A549 (cell line): ENCODE results near the gene PLIN5. TPM values are rescaled to one million over a fixed set of nuclear protein-coding genes. Genes with fewer than 3 reads are reported as not detected.

Source experiments
- ATAC-seq, 2 experiments: fragments of 200-7000 bp in 1 of 2; fragments of >200 bp in 1 of 2; cut with Nextera tagmentation in 1 of 2; cut with Tn5 transposase in 1 of 2; 3 replicates each; pipeline versions ENCODE4 v1.8.0 to v1.9.1; 2018 to 2020; ENCODE audit warnings: mild to moderate bottlenecking in 1 of 2, moderate library complexity in 1 of 2
- CTCF ChIA-PET: fragments of 300-600 bp; sonication (Branson Sonifier 250); formaldehyde crosslinking; extraction: SDS; loops from one replicate; lab custom pipeline; 2021; ENCODE audit warnings: antibody characterized with exemption, inconsistent platforms; lab: Yijun Ruan, JAX
- POLR2A ChIA-PET: fragments of 350-600 bp; formaldehyde crosslinking; extraction: SDS; loops from one replicate; lab custom pipeline; 2021; ENCODE audit warnings: antibody characterized with exemption, inconsistent platforms; lab: Yijun Ruan, JAX
- DNase-seq, 2 experiments: peaks; one replicate each; pipeline versions ENCODE4 v3.0.0 to v3.0.0-alpha.2; 2011 to 2016; ENCODE audit warnings: low read depth in 1 of 2, low spot score in 1 of 2
- FAIRE-seq: peaks from 2 replicates; lab custom pipeline; 2011; peaks lifted over from hg19 to GRCh38; lab: Jason Lieb, UNC
- H3K27ac ChIP-seq, 2 experiments: fragments of >200 bp; sonication (Bioruptor Twin); formaldehyde crosslinking; 3 replicates each; pipeline ENCODE4 v1.5.1; 2016 to 2017
- H3K4me1 ChIP-seq: fragments of >200 bp; sonication (Bioruptor Twin); formaldehyde crosslinking; 3 replicates; pipeline ENCODE4 v1.6.1; 2016
- H3K4me2 ChIP-seq: fragments of >200 bp; sonication (Bioruptor Twin); formaldehyde crosslinking; 3 replicates; pipeline ENCODE4 v1.6.1; 2016
- H3K4me3 ChIP-seq: fragments of >200 bp; sonication (Bioruptor Twin); formaldehyde crosslinking; 3 replicates; pipeline ENCODE4 v1.5.1; 2016
- H3K9me3 ChIP-seq: fragments of >200 bp; sonication (Bioruptor Twin); formaldehyde crosslinking; 3 replicates; pipeline ENCODE4 v1.6.1; 2016
- ATOH8 ChIP-seq: fragments of 250-450 bp; sonication (Bioruptor Pico); IDR thresholded peaks from 2 replicates; pipeline ENCODE4 v1.5.0; 2020; ENCODE audit warnings: low read depth, mild to moderate bottlenecking, moderate library complexity
- BCL3 ChIP-seq: fragments of >200 bp; sonication (Bioruptor Twin); formaldehyde crosslinking; IDR thresholded peaks from 3 replicates; pipeline ENCODE4 v1.6.1; 2016
- CBX2 ChIP-seq: fragments of 200-600 bp; sonication (generic); IDR thresholded peaks from 2 replicates; pipeline ENCODE4 v1.6.1; 2016; ENCODE audit warnings: low read depth, mild to moderate bottlenecking, borderline replicate concordance
- CHD2 ChIP-seq: fragments of 150-350 bp; IDR thresholded peaks from 2 replicates; pipeline ENCODE4 v1.6.1; 2014; ENCODE audit warnings: low read length; ENCODE audit not compliant: partially characterized antibody
- E2F6 ChIP-seq: IDR thresholded peaks from 2 replicates; pipeline ENCODE4 v1.6.1; 2012; ENCODE audit warnings: low read depth, borderline replicate concordance
- HOXB5 ChIP-seq: fragments of 250-450 bp; sonication (Bioruptor Pico); IDR thresholded peaks from 2 replicates; pipeline ENCODE4 v1.5.0; 2020; ENCODE audit warnings: mild to moderate bottlenecking, moderate library complexity
- JUN ChIP-seq, 2 experiments: fragments of >200 bp; sonication (Bioruptor Twin); formaldehyde crosslinking; IDR thresholded peaks; 2 replicates in 1 of 2; 3 replicates in 1 of 2; pipeline ENCODE4 v1.6.1; 2016 to 2017
- KDM1A ChIP-seq: fragments of 200-600 bp; sonication (generic); IDR thresholded peaks from 2 replicates; pipeline ENCODE4 v1.6.1; 2016; ENCODE audit warnings: low read depth, mild to moderate bottlenecking
- KDM5A ChIP-seq: fragments of 200-600 bp; sonication (generic); IDR thresholded peaks from 2 replicates; pipeline ENCODE4 v1.6.1; 2016; ENCODE audit warnings: antibody characterized with exemption, mild to moderate bottlenecking
- NR3C1 ChIP-seq: fragments of >200 bp; sonication (Bioruptor Twin); formaldehyde crosslinking; IDR thresholded peaks from 3 replicates; pipeline ENCODE4 v1.6.1; 2017
- REST ChIP-seq: fragments of 200-600 bp; sonication (generic); IDR thresholded peaks from 2 replicates; pipeline ENCODE4 v1.6.1; 2016; ENCODE audit warnings: antibody characterized with exemption, mild to moderate bottlenecking, moderate library complexity
- RNF2 ChIP-seq: fragments of 200-600 bp; sonication (generic); IDR thresholded peaks from 2 replicates; pipeline ENCODE4 v1.6.1; 2016; ENCODE audit warnings: low read depth, mild to moderate bottlenecking, antibody characterized with exemption, moderate library complexity, borderline replicate concordance
- SMC3 ChIP-seq: fragments of >200 bp; sonication (Bioruptor Twin); formaldehyde crosslinking; IDR thresholded peaks from 3 replicates; pipeline ENCODE4 v1.6.1; 2018; ENCODE audit warnings: inconsistent platforms
- TFCP2L1 ChIP-seq: fragments of 250-450 bp; sonication (Bioruptor Pico); IDR thresholded peaks from 2 replicates; pipeline ENCODE4 v1.5.0; 2021; ENCODE audit warnings: mild to moderate bottlenecking
- TP53 ChIP-seq: fragments of 250-450 bp; sonication (Bioruptor Pico); IDR thresholded peaks from 2 replicates; pipeline ENCODE4 v1.5.0; 2021; ENCODE audit warnings: mild to moderate bottlenecking, moderate library complexity
- ZFP36 ChIP-seq: fragments of 450-650 bp; IDR thresholded peaks from 2 replicates; pipeline ENCODE4 v1.6.1; 2014; ENCODE audit warnings: borderline replicate concordance; ENCODE audit not compliant: partially characterized antibody
- WGBS: methylation state at CpG from one replicate; pipeline ENCODE4 v1.1.6; 2017; ENCODE audit errors: missing lambda C conversion rate; 5-methylcytosine and 5-hydroxymethylcytosine counted together
- polyA plus RNA-seq, 4 experiments: library from polyadenylated mRNA; depleted of rRNA in 3 of 4; stranded (reverse); fragments of >200 nt; fragmentation: RNase III in 1 of 4; extraction: RNeasy Plus Mini Kit Qiagen cat#74134 plus additional on column Dnase treatment in 1 of 4; gene quantifications; 2 replicates in 3 of 4; 3 replicates in 1 of 4; pipeline ENCODE4 v1.2.3, GENCODE V29; 2011 to 2017

PLIN5 gene
- polyA plus RNA-seq, 2 of the 4 experiments (the other 2 are of a cell fraction): 0.08 to 0.25 TPM

- TF ChIP-seq TP53 (CRISPR knock-in tag) (no peak), ZFP36 (peak; percentile 94)
- no peaks in the 10 kb centered on the region for H3K9me3 ChIP-seq
- no peak overlapping the region for H3K4me3 ChIP-seq
- WGBS: 53% methylated on average over 11 of the region's 11 CpGs
- peak in 1 of 2 experiments; percentile 9; a peak in 3 of 6 replicates for ATAC-seq
- CTCF ChIA-PET: interaction anchor here (0.6 to 2.1 kb wide), 4 partner anchors 14 to 857 kb away, joined by 3 to 6 read pairs (median 3); partner anchors contain the start of gene PLIN5
- no peak for FAIRE-seq
- H3K27ac ChIP-seq: peak overlapping the region in 1 of 2 experiments; percentile 30; a peak in 1 of 6 replicates
- no peak overlapping the region for H3K4me2 ChIP-seq
- DNase-seq: no peak
- POLR2A ChIA-PET: interaction anchor here (1.6 kb wide), 1 partner anchor 14 kb away, joined by 4 read pairs; the partner anchor contains the start of gene PLIN5
- peaks cover 15% of the 10 kb centered on the region for H3K4me1 ChIP-seq
Observed at GRCh38 chr19:4521170-4521887, 13.7 kb downstream of the PLIN5 start.

- Histone ChIP-seq H3K27ac (peak overlapping the region in 1 of 2 experiments; percentile 68; a peak in 3 of 6 replicates), H3K9me3 (no peaks in the 10 kb centered on the region), H3K4me3 (no peak overlapping the region), H3K4me2 (no peak overlapping the region), H3K4me1 (peaks cover 15% of the 10 kb centered on the region)
- ATAC-seq (peak; percentile 24 to 37; a peak in 3 of 6 replicates), DNase-seq (peak in 1 of 2 experiments; percentile 31), FAIRE-seq (no peak)
- 58% methylated on average over 7 of the region's 9 CpGs for WGBS
- CTCF ChIA-PET: no interaction called here
- TF ChIP-seq REST: no peak
- no peak for TF ChIP-seq HOXB5 (CRISPR knock-in tag)
- no peak for TF ChIP-seq NR3C1
- TF ChIP-seq KDM1A: no peak
- TF ChIP-seq TFCP2L1 (CRISPR knock-in tag): no peak
- no peak for TF ChIP-seq SMC3
- no peak for TF ChIP-seq KDM5A
- no peak for TF ChIP-seq RNF2
- no peak for TF ChIP-seq E2F6
- TF ChIP-seq BCL3: no peak
- no peak for TF ChIP-seq ZFP36
- no peak for TF ChIP-seq CHD2
- TF ChIP-seq ATOH8: no peak
- no peak for TF ChIP-seq CBX2
- no peak for TF ChIP-seq JUN (IDR thresholded peaks at IDR 0.05)
- POLR2A ChIA-PET: no interaction called here
Observed at GRCh38 chr19:4519521-4520277, 15.3 kb downstream of the PLIN5 start.
